Peyer's patch (tissue), 4 donors: Measurements from ENCODE around the gene GADD45GIP1.

ENCODE experiments used
- CTCF ChIP-seq, 6 experiments: fragments of 450-650 bp in 4 of 6; fragments of 200-600 bp in 2 of 6; sonication (generic) in 1 of 6; IDR thresholded peaks; one replicate each; pipeline ENCODE4 v1.5.1; 2017 to 2019; ENCODE audit warnings: antibody characterized with exemption in 6 of 6, mild to moderate bottlenecking in 3 of 6, moderate library complexity in 1 of 6
- POLR2A ChIP-seq, 2 donors: fragments of 450-650 bp; IDR thresholded peaks; one replicate each; pipeline ENCODE4 v1.5.1; 2017; ENCODE audit warnings: antibody characterized with exemption in 2 of 2, mild to moderate bottlenecking in 2 of 2, moderate library complexity in 2 of 2

DNA sequence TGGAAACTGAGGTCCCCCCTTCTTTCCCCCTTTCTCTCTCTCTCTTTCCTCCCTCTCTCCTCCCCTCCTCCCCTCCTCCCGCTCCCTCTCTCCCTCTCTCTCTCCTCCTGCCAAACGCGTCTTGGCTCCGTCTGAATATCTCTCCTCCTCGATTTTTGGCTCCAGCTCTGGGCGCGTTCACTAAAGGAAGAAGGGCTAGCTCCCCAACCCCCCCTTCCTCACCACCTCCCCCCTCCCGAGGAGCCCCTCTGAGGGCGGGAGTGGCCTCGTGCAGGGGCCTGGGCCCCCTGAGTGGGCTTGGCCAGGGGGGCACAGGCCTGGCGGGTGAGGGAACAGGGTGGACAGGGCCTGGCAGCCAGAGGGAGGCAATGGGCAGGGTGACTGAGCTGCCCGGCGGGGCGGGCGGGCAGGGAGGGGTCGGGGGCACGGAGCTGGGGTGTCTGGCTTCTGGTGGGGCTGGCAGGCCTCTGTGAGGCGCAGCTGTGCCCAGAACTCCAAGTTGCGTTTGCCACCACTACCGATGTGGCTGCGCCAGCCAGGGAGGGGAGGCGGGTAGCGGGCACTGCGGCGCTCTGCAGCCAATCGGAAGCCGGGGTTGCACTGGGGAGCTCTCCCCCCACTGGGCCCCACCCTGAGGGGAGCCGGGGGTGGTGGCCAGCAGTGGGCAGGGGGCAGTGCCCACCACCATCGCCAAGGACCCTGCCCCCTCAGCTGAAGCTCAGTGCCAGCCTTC, 45.3 kb upstream of the GADD45GIP1 start:
- TF ChIP-seq CTCF (IDR thresholded peaks at IDR 0.05) (no peak), POLR2A (IDR thresholded peaks at IDR 0.05) (no peak)
